ENCODE data around the gene FNDC4.
A peak's percentile ranks its signal among the peaks of the same experiment; 100 is the strongest.

The FNDC4 gene

DNA sequence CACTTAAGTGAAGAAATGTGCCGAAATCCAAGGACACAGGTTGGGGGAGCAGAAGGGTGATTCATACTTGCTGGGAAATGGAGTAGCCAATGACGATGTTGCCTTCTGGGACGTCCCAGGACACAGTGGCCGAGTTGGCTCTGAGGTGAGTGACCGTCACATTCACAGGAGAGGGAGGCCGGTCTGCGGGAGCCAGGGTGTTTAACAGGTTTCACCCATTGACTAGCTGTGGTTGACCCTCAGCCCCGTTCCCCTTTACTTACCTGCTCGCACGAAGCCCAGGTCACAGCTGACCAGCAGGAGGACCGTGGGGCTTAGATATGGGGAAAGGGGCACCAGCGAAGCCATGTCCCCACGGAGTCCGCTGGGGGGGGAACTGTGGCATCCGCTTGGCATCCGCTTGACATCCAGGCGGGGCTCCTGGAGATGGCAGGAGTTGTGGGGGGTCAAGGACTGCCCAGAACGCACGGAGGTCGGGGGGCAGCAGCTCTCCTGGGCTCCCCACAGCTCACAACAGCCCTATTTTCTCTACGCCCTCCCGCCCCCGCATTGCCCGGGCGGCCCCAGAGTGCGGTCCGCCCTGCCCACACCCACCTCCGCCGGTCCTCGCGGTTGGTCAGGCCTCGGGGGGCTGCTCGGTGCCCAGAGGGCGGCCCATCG, 586 bp downstream of the FNDC4 start:
- DNase-seq (ENCODE audit: low read depth in 3 of 3), result no peak

DNA sequence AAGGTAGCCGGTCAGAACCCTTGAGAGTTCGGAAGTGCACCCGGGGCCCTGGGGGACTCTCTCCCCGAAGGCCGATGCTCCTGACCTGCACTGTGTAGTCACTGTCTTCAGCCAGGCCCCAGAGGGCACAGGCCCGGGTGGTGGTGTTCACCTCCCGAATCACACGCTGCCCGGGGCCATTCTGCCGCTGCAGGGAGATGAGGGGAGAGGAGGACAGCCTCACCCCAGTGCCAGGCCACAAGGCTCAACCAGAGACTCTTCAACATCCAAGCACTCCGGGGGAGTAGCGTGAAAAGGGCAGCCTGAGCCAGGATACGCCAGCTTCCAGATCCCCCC, 1.1 kb downstream of the FNDC4 start:
- DNase-seq (ENCODE audit: low read depth in 3 of 3), result no peak

DNA sequence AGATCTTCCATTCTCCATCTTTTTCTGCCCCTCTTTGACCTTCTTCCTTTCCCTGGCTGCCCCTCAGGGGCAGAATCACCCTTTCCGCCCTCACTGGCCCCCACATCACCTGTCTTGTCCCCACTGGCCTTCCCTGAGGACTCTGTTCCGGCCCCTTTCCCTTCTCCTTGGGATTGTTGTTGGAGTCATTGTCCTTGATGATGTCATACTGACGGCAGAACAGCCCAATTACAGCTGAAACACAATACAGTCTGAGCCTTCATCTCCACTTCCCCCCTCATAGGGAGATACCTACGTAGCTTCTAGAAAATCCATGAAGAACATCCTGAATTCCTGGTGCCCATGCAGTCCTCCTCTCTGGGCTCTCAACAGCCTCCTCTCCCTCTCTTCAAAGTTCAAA, 2.4 kb downstream of the FNDC4 start:
- no peak for DNase-seq (ENCODE audit: low read depth in 3 of 3)

- DNase-seq (ENCODE audit: low read depth in 3 of 3), result peak; percentile 85 to 99 (median 97)
These were observed 5.3 kb downstream of the FNDC4 start, which contains the start of gene IFT172 for GRCh38 chr2:27489498-27490397. IFT172 (minus strand) TSS chr2:27489743; CDS start chr2:27489653, 90 bp downstream.

DNA sequence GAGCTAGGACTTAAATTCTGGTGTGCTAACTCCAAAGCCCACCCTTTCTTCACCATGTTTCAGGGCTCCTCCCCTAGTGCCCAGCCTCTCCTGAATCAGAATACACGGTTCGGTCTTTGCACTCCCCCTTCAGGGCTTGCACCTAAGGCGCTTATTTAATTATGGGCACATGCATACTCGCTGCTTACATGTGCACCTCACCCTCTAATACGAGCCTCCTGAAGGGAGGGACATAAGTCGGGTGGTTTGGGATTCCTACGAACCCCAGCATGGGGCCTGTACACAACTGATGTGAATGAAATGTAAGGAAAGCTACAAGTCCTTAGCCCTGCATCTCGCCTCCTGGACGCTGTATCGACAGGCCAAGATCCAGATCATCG, 5.9 kb downstream of the FNDC4 start:
- no peak for DNase-seq (ENCODE audit: low read depth in 3 of 3)

GRCh38 chr2:27485496-27485895, 9.5 kb downstream of the FNDC4 start:
- DNase-seq (ENCODE audit: low read depth in 3 of 3), result no peak

DNA sequence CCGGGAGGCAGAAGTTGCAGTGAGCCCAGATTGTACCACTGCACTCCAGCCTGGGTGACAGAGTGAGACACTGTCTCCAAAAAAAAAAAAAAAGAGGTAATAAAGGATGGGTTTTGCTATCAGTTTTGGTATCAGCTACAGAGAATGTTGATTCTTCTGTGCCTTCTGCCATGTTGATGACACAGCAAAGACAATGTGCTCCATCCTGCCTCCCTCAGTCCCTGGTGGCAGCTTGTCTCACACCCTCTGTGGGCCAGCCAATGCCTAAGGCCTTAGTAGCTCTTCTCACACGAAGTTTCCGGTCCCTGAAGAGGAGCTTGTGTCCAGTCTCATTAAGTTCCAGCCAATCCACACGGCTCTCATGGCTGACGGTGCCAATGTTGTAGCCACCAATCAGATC, 23.0 kb downstream of the FNDC4 start:
- no peak for DNase-seq (ENCODE audit: low read depth in 3 of 3)

DNA sequence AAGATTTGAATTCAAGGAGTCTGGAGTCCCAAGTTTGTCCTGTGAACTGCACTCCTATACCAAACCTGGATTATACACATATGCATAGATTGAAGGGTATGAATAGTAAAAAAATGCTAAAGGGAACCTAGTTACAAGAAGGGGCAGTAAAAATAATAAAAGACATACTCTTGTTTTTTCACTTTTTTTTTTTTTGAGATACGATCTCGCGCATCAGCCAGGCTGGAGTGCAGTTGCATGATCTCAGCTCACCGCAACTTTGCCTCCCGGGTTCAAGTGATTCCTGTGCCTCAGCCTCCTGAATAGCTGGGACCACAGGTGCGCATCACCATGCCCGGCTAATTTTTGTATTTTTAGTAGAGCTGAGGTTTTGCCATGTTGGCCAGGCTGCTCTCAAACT, 30.6 kb downstream of the FNDC4 start:
- DNase-seq (ENCODE audit: low read depth in 3 of 3), result no peak

GRCh38 chr2:27461118-27461517, 33.9 kb downstream of the FNDC4 start:
- DNase-seq (ENCODE audit: low read depth in 3 of 3), result no peak

GRCh38 chr2:27453968-27454367, 41.0 kb downstream of the FNDC4 start:
- no peak for DNase-seq (ENCODE audit: low read depth in 3 of 3)

DNA sequence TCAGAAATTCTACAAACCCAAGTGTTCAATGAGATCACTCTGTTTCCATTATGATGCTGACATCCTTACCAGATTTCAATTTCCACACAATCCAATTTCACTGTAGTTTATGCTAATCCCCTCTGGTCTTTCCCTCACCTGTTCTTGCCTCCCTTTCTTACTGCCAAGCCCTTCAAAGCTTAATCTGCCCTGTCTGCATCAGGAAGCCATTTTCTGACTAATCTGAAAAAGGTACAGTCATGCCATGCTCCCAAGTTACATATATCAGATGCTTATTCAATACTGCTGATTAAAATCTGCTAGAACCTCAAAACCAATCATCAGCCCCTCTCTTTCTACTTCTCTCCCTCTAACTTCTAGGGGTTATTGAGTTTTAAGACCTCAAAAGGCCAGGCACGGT, 43.9 kb downstream of the FNDC4 start:
- DNase-seq (ENCODE audit: low read depth in 3 of 3), result no peak

DNA sequence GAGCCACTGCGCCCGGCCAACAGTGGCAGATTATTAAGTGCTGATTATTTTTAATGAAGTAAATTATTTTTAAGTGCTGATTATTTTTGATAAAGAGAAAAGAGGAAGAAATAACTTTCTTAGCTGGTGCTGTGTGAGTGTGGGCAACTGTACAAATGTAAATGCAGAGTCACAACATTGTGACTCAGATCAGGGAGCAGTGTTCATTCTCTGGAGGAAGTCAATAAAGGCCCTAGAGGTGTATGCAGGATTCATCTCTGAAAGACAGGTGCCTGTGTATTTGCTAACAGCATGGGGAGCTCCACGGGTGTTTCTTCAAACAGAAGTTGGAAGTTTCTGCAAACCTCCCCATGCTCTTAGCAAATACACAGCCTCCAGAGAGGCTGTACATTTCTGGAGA, 46.6 kb downstream of the FNDC4 start:
- DNase-seq (ENCODE audit: low read depth in 3 of 3), result no peak

GRCh38 chr2:27446057-27446456, 48.9 kb downstream of the FNDC4 start:
- DNase-seq (ENCODE audit: low read depth in 3 of 3), result no peak

GRCh38 chr2:27445615-27446014, 49.4 kb downstream of the FNDC4 start:
- DNase-seq (ENCODE audit: low read depth in 3 of 3), result no peak

DNA sequence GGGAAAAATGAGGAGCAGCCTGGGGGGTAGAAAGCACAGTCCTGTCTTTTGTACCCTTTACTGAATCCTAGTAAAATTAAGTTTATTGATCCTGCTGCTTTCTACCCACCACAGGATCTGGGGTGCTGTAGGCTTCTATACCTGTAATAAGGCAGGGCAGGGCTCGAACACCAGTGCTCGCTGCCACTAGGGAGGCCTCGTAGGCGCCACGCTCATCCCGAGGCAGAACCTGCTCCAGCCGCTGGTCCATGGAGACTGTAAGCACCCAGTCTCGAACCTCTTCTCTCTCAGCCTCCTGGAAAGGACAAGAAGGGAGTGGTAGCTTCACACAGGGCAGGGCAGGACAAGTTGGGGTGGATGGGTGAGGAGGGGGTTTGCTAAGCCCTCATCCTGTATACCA, 49.8 kb downstream of the FNDC4 start:
- DNase-seq (ENCODE audit: low read depth in 3 of 3), result no peak

GRCh38 chr2:27442920-27443282, 52.1 kb downstream of the FNDC4 start:
- no peak for DNase-seq (ENCODE audit: low read depth in 3 of 3)

GRCh38 chr2:27441958-27442919, 52.8 kb downstream of the FNDC4 start, which contains the start of gene KRTCAP3:
KRTCAP3 (plus strand) TSS chr2:27442381; CDS start chr2:27442413, 32 bp downstream.
- DNase-seq (ENCODE audit: low read depth in 3 of 3), result peak in 2 of 3 experiments; percentile 18 to 53

All from stimulated activated CD4-positive, alpha-beta T cell treated with anti-CD3 and anti-CD28 coated beads, TNF-alpha, amount 100 ng/mL, for 4 hours (primary cell).